ENCODE results near the gene ARAP2.

Gene ARAP2

DNA sequence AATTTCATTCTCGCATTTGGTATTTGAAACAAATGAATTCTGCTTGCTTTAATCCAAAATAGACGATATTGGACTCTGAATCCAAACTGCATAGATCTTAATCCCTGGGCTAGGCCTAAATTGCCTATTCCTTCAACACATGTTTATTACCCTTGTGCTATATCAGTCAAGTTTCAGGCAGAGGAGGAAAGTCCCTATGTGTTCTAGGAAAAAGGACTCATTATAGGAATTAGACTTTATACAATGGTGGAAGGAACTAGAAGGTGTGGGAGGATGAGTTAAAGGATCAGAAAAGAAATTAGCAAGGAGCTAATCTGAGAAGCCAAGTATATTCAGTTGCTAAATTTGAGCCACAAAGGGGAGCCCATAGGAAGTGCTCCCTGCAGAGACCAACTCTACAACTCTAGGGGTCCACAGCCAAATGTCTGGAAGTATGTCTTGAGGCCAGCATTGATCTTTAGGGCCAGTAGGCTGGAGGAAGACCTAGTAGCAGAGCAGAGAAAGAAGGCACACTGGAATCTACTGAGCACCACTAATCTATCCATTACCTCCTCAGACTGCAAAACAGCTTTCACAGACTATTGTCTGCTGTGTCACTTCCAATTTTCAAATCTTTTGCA is 20.0 kb upstream of the ARAP2 start:
- DNase-seq (ENCODE audit: low spot score) = no peak

DNA sequence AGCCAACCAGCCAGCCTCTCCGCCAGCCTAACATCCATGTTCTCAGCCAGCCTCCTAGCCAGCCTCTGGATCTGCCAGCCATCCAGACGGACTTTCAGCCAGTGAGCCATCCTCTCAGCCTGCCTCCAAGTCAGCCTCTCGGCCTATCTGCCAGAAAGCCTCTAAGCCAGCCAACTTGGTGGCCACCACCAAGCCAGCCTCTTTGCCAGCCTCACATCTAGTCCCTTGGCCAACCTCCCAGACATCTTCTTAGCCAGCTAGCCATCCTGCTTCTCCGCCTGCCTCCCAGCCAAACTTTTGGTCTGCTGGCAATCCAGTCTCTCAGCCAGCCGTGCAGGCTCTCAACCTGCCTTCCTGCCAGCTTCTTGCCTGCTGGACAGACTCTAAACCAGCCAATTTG is 16.4 kb upstream of the ARAP2 start:
- no peak for DNase-seq (ENCODE audit: low spot score)

DNA sequence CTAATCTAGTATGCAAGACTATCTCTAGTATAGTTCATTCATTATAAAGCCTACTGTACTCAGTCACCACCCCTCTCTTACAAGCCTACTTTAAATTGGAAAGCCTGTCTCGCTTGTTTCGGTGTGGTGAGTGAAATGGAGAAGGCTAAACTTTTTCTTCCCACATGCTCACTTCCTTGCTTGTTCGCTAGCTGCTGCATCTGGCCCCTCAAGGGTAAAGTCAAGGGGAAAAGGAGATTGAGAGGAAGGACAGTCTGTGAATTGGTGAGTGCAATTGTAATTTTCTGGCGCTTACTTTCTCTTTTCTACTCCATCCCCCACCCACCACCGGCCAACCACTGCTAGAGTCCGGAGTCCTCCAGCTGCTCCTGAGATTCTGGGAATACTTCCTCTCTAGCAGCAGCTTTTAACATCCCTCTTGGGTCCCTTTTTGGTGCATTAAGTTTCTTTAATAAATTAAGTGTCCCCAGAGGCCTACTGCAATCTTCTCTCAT is 12.1 kb upstream of the ARAP2 start:
- no peak for DNase-seq (ENCODE audit: low spot score)

DNA sequence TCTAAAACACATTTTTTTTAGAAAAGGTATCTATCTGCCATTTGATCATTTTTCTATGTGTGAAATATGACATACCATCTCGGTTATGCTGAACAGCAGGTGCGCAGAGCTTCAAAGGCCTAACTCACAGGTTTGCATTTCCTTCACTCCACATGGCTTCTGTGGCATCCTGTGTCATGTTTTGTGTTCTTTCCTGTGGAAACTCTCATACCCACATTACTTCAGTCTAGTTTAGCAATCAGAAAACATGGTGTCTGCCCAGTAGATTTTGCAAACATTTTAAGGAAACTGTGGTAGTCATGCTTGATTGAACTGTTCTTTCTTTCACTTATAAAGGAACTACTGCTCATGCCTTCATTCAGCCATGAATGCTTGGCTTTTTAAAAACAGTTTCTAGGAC is 11.3 kb upstream of the ARAP2 start:
- no peak for DNase-seq (ENCODE audit: low spot score)

DNA sequence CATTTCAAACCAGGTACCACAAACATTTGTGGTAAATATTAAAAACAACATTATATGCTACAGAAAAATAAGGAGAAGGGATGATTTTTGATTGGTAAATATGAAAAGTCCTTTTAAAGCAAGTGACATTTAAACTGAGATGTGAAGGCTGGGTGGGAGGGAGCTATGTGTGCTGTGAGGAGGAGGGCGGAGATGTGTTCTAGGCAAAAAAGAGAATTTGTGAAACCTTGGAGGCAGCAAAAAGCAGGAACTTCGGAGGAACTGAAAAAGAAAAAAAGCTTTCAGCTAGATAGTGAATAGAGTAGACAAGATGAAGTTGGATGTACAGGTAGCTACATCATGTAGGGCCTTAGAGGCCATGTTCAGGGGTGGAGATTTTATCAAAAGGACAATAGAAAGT is 10.1 kb upstream of the ARAP2 start:
- DNase-seq (ENCODE audit: low spot score) = no peak

DNA sequence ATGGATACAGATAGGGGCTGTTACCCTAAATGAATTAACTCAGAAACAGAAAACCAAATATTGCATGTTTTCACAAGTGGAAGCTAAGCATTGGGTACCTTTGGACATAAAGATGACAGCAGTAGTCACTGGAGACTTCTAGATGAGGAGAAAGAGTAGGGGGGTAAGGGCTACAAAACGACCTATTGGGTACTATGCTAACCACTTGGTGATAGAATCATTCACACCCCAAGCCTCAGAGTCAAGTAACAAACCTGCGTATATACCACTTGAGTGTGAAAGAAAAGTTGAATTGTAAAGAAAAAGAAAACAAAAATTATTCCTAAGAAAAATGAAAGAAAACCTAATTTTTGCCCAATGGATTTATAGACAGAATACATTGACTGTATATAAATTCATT is 7.7 kb upstream of the ARAP2 start:
- no peak for DNase-seq (ENCODE audit: low spot score)

DNA sequence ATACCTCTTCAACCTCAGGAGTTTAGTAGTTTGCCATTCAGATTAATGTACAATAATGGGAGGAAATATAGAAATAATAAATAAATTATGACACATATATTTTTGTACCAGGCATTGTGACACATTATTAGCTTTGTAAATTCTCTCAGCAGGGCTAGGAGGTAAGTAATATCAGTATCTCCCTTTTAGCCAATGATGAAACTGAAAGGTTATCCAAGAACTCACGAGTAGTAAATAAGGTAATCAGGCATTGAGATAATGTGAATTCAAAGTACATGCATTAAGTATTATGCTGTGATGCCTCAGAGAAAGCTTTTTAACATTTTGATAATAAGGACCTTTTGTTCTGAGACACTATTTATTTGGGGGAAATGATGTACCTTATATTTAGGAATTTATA is 5.3 kb upstream of the ARAP2 start:
- no peak for DNase-seq (ENCODE audit: low spot score)

DNA sequence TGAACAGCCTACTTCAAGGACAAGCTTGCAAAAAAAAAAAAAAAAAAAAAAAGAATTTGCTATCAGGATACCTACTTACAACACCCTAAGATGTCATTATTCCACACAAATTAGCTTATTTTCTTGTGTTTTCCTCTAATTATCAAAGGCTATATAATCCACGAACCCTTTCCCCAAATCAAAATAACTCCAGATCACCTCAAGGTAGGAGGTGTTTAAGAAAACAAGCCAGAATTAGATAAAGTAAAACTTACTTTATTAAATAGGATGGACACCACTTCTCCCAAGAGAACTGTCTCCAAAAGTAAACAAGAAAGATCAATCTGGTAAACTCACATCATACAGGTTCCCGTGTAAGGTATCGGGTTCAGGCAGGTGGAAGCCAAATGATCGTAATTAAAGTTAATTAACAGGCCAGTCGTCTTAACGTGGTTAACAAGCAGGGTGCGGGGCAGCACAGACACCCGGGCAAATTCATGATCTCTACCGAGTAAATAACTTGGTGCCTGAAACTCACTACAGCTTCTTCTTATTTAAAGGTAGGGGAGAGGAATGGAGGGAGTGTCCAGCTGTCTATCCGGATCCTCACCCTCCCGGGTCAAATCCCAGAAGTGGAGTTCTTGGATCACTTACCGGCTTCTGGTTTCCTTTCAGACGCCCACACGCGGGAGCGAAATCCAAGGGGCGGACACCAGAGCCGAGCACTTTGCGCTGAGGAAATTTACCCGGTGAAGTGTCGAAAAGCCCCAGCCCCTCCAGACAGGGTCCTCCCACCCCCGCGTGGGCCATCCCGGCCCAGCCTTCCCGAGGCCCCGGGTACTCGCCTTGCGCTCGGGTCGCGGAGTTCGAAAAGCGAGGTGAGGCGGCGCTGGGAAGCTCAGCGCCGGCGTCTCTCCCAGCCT is 708 bp downstream of the ARAP2 start:
- DNase-seq (ENCODE audit: low spot score) = peak; percentile 21

DNA sequence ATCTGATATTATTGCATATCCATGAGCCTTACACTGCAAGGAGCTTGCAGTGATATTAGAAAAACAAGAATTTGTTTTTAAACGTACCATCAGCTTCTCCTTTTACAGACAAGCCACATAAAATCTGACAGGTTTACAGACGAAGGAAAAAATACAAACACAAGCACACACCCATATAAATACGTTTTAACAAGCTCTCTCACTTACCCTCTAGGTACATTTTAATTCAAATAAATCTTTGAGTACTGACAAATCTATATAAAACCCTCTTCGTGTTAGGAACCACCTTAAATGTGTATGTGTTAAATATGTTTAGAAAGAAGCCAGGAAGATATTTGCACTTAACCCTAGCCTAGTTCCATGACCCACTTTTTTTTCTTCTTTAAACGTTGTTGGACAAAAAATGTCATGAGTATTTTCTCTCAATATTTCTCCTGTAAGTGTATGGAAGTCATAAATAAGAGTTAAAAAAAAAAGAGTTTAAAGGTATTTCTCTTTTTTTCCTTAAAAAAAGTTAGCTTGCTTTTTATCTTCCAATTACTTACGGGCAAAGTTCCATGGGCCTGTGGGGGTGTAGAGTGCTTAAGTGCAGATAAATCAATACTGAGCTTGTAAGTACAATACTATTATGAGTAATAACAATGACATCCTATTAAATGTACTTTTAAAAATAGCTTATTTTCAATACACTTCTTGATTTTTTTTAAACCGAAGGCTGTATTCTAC is 1.5 kb downstream of the ARAP2 start:
- DNase-seq (ENCODE audit: low spot score) = no peak

DNA sequence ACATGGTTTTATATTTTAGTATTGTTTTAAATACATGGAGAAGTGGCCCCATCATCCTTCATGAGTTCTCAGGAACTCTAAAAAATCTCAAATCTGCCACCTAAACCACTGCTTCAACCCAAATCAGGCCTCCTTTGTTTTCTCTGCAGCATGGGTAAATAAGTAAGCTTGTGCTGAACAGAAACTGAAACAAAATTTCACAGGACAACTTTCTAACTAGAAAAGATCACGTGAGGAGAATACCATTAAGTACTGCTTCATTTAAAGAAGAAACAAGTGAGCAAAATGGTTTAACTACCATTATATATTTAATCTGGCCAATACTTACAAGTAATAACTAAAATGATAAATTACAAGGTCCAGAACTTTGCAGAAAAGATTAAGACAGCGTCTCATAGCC is 2.5 kb downstream of the ARAP2 start:
- DNase-seq (ENCODE audit: low spot score) = peak; percentile 19

DNA sequence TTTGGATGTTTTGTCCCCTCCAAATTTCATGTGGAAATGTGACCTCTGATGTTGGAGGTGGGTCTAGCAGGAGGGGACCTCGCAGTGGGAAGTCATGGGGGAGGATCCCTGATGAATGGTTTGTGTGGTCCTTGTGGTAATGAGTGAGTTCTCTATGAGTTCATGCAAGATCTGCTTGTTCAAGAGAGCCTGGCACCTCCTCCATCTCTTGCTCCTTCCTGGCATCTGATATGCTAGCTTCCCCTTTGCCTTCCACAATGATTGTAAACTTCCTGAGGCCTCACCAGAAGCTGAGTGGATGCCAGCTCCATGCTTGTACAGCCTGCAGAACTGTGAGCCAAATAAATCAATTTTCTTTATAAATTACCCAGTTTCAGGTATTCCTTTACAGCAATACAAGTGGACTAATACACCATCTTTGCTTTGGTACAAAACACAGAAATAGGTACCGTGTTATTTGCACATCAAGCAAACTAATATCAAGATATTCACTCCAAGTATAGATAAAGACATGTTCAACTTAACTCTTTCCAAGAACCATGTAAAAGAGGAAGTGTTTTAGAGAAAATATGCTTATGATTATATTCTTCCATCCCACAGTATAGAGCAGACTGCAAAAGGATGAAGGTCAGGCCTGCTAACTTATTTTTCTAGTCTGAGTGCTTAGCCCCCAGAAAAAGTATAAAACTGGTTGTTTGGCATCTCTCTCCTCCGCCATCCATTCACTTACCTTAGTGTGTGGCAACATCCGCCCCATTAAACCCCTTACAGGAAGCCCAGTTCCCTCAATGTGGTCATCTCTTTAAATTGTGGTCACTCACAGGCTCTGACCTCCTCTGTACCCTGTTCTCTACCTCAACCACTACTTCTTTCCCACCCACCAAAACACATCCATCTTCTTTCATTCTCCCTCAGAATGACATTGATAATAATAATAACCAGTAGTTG is 6.7 kb downstream of the ARAP2 start:
- no peak for DNase-seq (ENCODE audit: low spot score)

DNA sequence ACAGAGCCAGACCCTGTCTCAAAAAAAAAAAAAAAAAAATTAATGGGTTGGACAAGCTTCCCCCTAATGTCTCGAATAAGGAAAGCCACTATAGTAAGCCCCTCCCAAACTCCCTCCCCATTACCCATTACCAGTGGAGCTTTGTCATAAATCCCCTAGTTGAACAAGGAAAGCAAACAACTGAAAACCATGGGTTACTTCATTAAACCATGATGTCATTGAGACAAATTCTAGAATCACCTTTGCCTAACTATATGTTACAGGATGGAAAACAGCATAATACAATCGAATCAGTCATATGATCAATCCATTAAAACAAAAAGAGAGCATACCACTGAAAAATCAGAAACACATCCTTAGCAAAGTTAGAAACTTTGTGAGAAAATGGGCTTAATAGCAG is 8.2 kb downstream of the ARAP2 start:
- DNase-seq (ENCODE audit: low spot score) = no peak

DNA sequence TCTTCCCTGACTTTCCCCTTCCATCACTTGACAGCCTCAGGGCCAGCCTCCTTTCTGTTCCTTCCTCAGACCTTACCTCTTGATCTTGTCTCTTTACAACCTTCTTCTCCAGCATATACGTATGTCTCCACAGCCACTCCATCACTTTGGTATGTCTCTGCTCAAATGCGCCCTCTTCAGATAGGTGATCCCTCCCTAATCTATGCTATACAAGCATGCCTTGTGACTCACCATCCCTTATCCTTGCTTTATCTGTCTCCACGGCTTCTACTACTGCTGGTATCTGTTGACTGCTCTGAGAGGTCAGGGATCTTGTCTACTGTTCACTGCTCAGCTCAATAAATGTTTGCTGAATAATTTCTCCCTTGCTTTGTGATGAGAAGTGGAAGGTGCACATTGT is 9.0 kb downstream of the ARAP2 start:
- DNase-seq (ENCODE audit: low spot score) = no peak

DNA sequence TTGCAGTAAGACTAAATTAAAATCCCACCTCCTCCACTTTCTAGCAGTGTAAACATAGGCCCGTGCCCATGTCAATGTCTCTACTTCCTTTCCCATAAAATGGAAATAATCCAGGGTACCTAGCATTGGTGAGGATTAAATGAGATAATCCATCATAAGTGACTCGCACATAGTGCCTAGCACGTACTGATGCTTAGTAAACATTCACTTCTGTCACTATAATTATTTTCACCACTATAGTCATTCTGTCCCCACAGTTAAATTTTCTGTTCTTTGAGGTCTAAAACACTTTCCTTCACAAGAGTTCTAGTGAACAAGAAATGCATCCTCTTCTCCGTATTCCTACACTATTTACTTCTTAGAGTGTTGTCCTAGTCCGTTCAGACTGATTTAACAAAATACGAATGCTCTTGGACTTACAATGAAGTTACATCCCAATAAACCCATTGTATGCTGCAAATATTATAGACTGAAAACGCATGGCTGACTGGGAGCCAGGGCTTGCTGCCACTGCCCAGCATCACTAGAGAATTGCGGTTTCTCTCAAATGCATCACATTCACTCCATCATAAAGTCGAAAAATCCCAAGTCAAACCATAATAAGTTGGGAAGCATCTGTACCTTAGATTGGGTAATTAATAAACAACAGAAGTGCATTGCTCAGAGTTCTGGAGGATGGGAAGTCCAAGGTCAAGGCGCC is 10.6 kb downstream of the ARAP2 start:
- DNase-seq (ENCODE audit: low spot score) = no peak

DNA sequence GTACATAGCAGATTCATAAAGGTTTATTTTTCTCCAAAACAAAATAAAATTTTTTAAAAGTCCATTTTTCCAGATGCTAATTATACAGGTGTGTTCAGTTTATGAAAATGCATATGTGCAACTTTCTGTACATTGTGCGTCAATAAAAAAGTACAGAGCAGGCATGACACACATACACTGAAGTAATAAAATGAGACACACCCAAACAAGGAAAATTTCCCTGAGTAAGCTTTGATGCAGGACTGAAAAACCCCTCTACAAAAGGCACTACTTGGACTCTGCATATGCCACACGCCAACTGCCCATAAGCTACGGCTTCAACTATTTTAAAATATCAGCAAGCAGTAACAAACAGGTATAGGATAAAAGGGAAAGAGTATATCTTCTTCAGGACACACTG is 13.8 kb downstream of the ARAP2 start:
- DNase-seq (ENCODE audit: low spot score) = no peak

DNA sequence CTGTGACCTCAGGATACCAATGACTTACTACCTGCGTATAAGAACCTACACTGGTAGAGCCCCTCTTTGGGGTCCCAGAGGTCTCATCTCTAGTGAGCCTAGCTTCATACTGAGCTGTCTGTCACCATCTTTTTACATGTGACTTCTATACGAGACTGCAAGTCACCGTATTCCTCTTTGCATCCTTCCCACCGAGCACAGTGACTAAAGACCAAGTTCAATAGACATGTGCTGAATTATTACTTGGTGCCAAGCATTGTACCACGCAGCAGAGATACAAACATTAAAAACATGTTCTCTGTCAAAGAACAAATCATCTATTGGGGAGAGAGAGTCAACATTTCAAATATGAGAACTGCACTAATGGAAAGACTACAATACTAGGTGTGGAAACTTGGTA is 16.4 kb downstream of the ARAP2 start:
- DNase-seq (ENCODE audit: low spot score) = no peak

DNA sequence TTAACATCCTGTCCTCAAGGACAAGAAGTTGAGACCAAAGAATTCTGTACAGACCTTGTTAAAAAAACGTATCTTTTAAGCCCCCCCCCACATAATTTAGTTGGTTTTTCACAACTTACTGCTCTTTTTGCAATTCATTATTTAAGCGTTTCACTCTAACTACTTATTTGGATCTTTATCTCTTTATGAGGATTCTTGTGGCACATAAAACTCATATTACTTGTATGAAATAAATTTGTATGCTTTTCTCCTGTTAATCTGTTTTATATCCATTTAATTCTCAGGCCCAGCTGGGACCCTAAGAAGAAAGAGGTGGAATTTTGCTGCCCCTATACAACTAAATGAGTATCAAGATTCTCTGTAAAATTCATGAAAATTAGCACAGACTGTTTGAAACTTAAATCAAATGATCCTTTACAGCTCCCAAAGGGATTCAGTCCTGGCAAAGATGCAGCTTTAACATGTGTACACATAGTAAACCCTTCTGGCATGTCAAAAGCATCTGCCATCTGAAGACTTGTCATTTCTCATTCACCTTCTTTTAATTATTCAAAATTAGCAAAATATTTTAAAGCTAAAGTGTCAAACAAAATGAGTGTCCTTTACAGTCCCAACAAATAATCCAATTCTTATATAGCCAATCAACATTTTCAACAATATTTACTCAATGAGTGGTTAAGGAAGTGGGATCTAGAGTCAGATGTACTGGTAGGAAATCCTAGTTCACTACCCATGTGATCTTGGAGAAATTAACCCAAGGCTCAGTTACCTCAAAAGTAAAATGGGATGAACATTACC is 17.7 kb downstream of the ARAP2 start:
- DNase-seq (ENCODE audit: low spot score) = no peak

DNA sequence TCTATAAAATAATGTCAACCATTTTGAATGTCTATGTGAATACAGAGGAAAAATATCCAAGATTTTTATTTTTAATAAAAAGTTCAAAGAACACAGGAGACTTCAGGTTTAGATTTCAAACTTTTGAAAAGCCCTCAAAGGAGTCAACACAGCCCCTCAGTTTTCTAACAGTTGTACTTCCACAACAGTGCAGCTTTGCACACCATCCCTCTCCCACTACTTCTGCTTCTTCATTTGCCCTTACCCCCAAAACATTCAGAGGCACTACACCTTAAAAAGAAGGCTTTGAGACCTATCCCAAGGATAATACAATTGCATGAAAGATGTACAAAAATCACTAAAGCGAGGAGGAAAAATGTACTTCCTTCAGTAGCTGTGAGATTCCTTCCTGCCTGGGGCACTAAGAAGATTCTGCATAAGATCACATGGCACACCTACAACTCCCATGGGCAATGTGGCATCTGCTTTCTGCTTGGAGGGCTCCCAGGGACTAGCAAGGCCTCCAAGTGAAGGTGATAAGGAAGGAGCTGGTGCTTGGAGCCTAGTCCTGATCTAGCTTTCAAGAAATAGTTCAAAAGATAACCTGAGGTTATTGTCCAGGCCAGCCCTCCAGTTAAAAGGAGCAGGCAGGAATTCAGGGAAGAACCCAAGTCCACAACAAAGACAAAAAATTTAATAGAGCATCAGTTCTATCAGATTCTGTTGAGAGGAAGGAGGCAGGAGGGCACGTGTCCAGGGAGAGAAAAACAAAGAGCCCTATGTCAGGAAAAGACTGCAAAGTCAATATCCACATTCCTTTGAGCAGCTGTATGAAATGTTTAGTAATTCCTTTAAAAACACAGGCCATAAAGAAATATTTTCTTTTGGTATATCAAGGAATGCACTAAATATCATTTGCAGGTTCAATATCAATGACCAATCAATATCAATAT is 19.1 kb downstream of the ARAP2 start:
- DNase-seq (ENCODE audit: low spot score) = peak; percentile 38

DNA sequence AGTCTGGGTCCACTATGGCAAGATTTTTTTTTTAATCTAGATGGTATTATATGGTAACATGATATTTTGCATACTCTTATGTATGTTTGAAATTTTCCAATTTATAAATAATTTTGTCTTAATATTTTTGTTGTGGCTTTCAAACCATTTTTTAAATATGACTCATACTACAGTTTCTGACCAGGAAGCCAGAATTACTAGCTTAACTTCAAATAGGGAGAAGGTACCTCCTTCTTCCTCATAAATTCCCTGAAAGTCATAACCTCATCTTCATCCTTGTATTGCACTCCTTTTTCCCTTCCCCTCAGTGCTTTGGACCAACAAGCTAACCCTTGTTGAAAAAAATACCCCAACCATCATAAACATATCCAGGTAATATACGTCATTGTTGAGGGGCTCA is 21.6 kb downstream of the ARAP2 start:
- DNase-seq (ENCODE audit: low spot score) = no peak
